WTC11 (cell line): ENCODE data around the gene SBNO2.

Experiments
- ATF2 ChIP-seq: sonication (generic); formaldehyde crosslinking; IDR thresholded peaks from 2 replicates; pipeline ENCODE4 v1.8.1; 2022; ENCODE audit warnings: low read depth, missing genetic modification reagents, borderline replicate concordance
- ATF3 ChIP-seq: sonication (generic); formaldehyde crosslinking; conservative IDR thresholded peaks from 2 replicates; pipeline ENCODE4 v1.8.1; 2022; ENCODE audit warnings: mild to moderate bottlenecking, missing genetic modification reagents
- ATF6 ChIP-seq: sonication (generic); formaldehyde crosslinking; IDR thresholded peaks from 2 replicates; pipeline ENCODE4 v1.8.1; 2023; ENCODE audit warnings: mild to moderate bottlenecking, missing genetic modification reagents
- CTCF ChIP-seq: fragments of 200-600 bp; IDR thresholded peaks from 2 replicates; pipeline ENCODE4 v1.8.0; 2022; ENCODE audit warnings: antibody characterized with exemption
- E2F4 ChIP-seq: sonication (generic); formaldehyde crosslinking; IDR thresholded peaks from 2 replicates; pipeline ENCODE4 v1.8.1; 2022; ENCODE audit warnings: low read depth, mild to moderate bottlenecking, moderate library complexity, missing genetic modification reagents, borderline replicate concordance
- ETV6 ChIP-seq: sonication (generic); formaldehyde crosslinking; IDR thresholded peaks from 2 replicates; pipeline ENCODE4 v1.8.1; 2022; ENCODE audit warnings: mild to moderate bottlenecking, missing genetic modification reagents
- FOXJ3 ChIP-seq: sonication (generic); formaldehyde crosslinking; IDR thresholded peaks from 2 replicates; pipeline ENCODE4 v1.9.0; 2021; ENCODE audit warnings: missing genetic modification reagents, mild to moderate bottlenecking, borderline replicate concordance
- FOXP4 ChIP-seq: sonication (generic); formaldehyde crosslinking; IDR thresholded peaks from 2 replicates; pipeline ENCODE4 v1.8.0; 2022; ENCODE audit warnings: mild to moderate bottlenecking, missing genetic modification reagents
- MAX ChIP-seq: sonication (generic); formaldehyde crosslinking; IDR thresholded peaks from 2 replicates; pipeline ENCODE4 v1.8.0; 2022; ENCODE audit warnings: mild to moderate bottlenecking, missing genetic modification reagents
- NFYB ChIP-seq: sonication (generic); formaldehyde crosslinking; conservative IDR thresholded peaks from 2 replicates; pipeline ENCODE4 v1.8.0; 2022; ENCODE audit warnings: low read depth, missing genetic modification reagents
- NR2C2 ChIP-seq: sonication (generic); formaldehyde crosslinking; IDR thresholded peaks from 2 replicates; pipeline ENCODE4 v1.8.0; 2022; ENCODE audit warnings: mild to moderate bottlenecking, missing genetic modification reagents
- RELA ChIP-seq: sonication (generic); formaldehyde crosslinking; IDR thresholded peaks from 2 replicates; pipeline ENCODE4 v1.8.1; 2022; ENCODE audit warnings: missing genetic modification reagents, mild to moderate bottlenecking, borderline replicate concordance
- USF1 ChIP-seq: sonication (generic); formaldehyde crosslinking; IDR thresholded peaks from 2 replicates; pipeline ENCODE4 v1.8.0; 2022; ENCODE audit warnings: mild to moderate bottlenecking, missing genetic modification reagents
- ZNF263 ChIP-seq: sonication (generic); formaldehyde crosslinking; IDR thresholded peaks from 2 replicates; pipeline ENCODE4 v1.8.1; 2022; ENCODE audit warnings: low read depth, mild to moderate bottlenecking, moderate library complexity, missing genetic modification reagents

GRCh38 chr19:1079566-1080111 lies 94.4 kb downstream of the SBNO2 start:
- no peak for TF ChIP-seq FOXJ3 (CRISPR knock-in tag)
- no peak for TF ChIP-seq NR2C2 (CRISPR knock-in tag)
- no peak for TF ChIP-seq CTCF
- TF ChIP-seq ZNF263 (CRISPR knock-in tag), result no peak
- TF ChIP-seq E2F4 (CRISPR knock-in tag), result no peak
- TF ChIP-seq RELA (CRISPR knock-in tag), result no peak
- TF ChIP-seq ETV6 (CRISPR knock-in tag), result no peak
- TF ChIP-seq FOXP4 (CRISPR knock-in tag), result no peak
- TF ChIP-seq MAX (CRISPR knock-in tag), result no peak
- TF ChIP-seq ATF3, result no peak
- no peak for TF ChIP-seq USF1 (CRISPR knock-in tag)
- no peak for TF ChIP-seq ATF6 (CRISPR knock-in tag)
- TF ChIP-seq ATF2 (CRISPR knock-in tag), result no peak
- no peak for TF ChIP-seq NFYB (CRISPR knock-in tag)
